Smooth muscle cell (in vitro differentiated cells): ENCODE measurements around the gene SORCS2. TPM values are rescaled to one million over a fixed set of nuclear protein-coding genes. Genes with fewer than 3 reads are reported as not detected.

ENCODE experiments used
- DNase-seq: peaks from one replicate; lab custom pipeline; 2025; ENCODE audit not compliant: unreplicated experiment; lab: John Stamatoyannopoulos, UW
- H2AFZ ChIP-seq: fragments of 200-600 bp; sonication (generic); 2 replicates; pipeline ENCODE4 v1.6.0; 2016; ENCODE audit warnings: antibody characterized with exemption, low read depth, mild to moderate bottlenecking
- H3F3A ChIP-seq: fragments of 200-600 bp; sonication (generic); 2 replicates; pipeline ENCODE4 v1.6.0; 2017; ENCODE audit warnings: antibody characterized with exemption, low read depth
- H3K27ac ChIP-seq: fragments of 200-600 bp; sonication (generic); 2 replicates; pipeline ENCODE4 v1.5.1; 2016; ENCODE audit warnings: low read depth, mild to moderate bottlenecking
- H3K27me3 ChIP-seq: fragments of 200-600 bp; sonication (generic); 2 replicates; pipeline ENCODE4 v1.6.1; 2016; ENCODE audit warnings: low read depth, mild to moderate bottlenecking
- H3K36me3 ChIP-seq: fragments of 200-600 bp; sonication (generic); 2 replicates; pipeline ENCODE4 v1.5.1; 2016; ENCODE audit warnings: low read depth
- H3K4me1 ChIP-seq: fragments of 200-600 bp; sonication (generic); 2 replicates; pipeline ENCODE4 v1.5.1; 2016; ENCODE audit warnings: low read depth
- H3K4me2 ChIP-seq: fragments of 200-600 bp; sonication (generic); 2 replicates; pipeline ENCODE4 v1.6.0; 2016; ENCODE audit warnings: mild to moderate bottlenecking
- H3K4me3 ChIP-seq: fragments of 200-600 bp; sonication (generic); 2 replicates; pipeline ENCODE4 v1.5.1; 2016; ENCODE audit warnings: mild to moderate bottlenecking
- H3K79me2 ChIP-seq: fragments of 200-600 bp; sonication (generic); 2 replicates; pipeline ENCODE4 v1.6.0; 2016; ENCODE audit warnings: low read depth, mild to moderate bottlenecking
- H3K9ac ChIP-seq: fragments of 200-600 bp; sonication (generic); 2 replicates; pipeline ENCODE4 v1.6.0; 2016; ENCODE audit warnings: low read depth
- H3K9me3 ChIP-seq: fragments of 200-600 bp; sonication (generic); replicated peaks from 2 replicates; pipeline ENCODE4 v1.5.1; 2016; ENCODE audit warnings: low read depth
- H4K20me1 ChIP-seq: fragments of 200-600 bp; sonication (generic); 2 replicates; pipeline ENCODE4 v1.6.0; 2016; ENCODE audit warnings: low read depth
- WGBS: methylation state at CpG from one replicate; pipeline ENCODE4 v1.1.7; 2016; ENCODE audit warnings: low lambda C conversion rate; 5-methylcytosine and 5-hydroxymethylcytosine counted together
- polyA plus RNA-seq: library from polyadenylated mRNA; unstranded; fragments of >200 nt; fragmentation: Nextera tagmentation; extraction: Ambion mirVana; gene quantifications from 2 replicates; pipeline ENCODE4 v1.2.1, GENCODE V29; 2016
- total RNA-seq: library from RNA; depleted of rRNA; stranded (reverse); fragments of >200 nt; gene quantifications from 2 replicates; pipeline ENCODE4 v1.2.3, GENCODE V29; 2014
- TF ChIP-seq, protein P1 (sequence below): fragments of 200-600 bp; sonication (generic); IDR thresholded peaks from 2 replicates; pipeline ENCODE4 v1.5.1; 2017; ENCODE audit warnings: borderline replicate concordance, mild to moderate bottlenecking, antibody characterized with exemption; ENCODE audit not compliant: insufficient read depth, poor library complexity, severe bottlenecking

SORCS2 gene
- total and polyA plus RNA-seq, 2 experiments from 2014 or later = 5.2 to 9.3 TPM

DNA sequence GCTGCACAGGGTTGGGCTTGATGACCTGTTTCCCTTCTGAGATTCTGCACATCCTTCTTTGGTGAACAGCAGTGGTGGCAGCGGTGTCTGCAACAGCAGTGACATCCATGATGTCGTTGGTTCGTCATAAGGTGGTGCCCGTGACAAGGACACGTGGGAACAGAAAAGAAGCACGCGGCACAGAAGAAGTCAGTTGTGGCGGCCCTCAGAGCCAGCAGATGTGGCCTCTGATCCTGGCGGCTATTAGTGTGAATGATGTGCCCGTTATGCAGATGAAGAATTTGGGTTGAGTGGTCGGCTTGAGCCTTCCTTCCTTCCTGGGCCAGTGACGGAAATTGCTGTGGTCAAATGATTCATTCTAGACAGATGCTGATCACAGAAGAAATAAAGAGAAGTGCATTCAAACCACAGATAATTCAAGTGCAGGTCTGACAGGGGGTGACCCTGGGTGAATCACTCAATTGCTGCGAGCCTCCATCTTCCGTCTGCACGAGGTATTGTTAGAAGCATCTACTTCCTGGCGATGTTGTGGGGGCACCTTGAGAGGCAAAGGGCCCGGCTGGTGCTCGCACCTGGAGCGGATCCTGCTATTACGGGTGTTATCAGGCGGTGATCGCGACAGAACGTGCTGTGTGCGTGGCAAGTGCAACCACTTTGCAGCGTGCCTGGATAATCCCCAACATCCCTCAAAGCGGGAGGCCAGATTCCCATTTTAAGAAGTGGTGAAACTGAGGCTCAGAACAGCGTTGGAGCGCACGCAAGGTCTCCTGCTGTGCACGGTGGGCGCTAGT, 457.6 kb downstream of the SORCS2 start:
- H3K4me3 ChIP-seq = no peak overlapping the region
- WGBS = 66% methylated on average over 32 of the region's 32 CpGs
- no peak overlapping the region for H2AFZ ChIP-seq
- H3K9ac ChIP-seq = no peak overlapping the region
- no peaks in the 10 kb centered on the region for H3K79me2 ChIP-seq
- peaks cover 20% of the 10 kb centered on the region for H3K4me1 ChIP-seq
- no peaks in the 10 kb centered on the region for H3K9me3 ChIP-seq
- H3K4me2 ChIP-seq = no peak overlapping the region
- H4K20me1 ChIP-seq = no peaks in the 10 kb centered on the region
- H3K27me3 ChIP-seq = no peaks in the 10 kb centered on the region
- H3K27ac ChIP-seq = no peak overlapping the region
- DNase-seq = no peak
- H3F3A ChIP-seq = peaks cover 3% of the 10 kb centered on the region
- H3K36me3 ChIP-seq = no peaks in the 10 kb centered on the region
- TF ChIP-seq, protein P1, sequence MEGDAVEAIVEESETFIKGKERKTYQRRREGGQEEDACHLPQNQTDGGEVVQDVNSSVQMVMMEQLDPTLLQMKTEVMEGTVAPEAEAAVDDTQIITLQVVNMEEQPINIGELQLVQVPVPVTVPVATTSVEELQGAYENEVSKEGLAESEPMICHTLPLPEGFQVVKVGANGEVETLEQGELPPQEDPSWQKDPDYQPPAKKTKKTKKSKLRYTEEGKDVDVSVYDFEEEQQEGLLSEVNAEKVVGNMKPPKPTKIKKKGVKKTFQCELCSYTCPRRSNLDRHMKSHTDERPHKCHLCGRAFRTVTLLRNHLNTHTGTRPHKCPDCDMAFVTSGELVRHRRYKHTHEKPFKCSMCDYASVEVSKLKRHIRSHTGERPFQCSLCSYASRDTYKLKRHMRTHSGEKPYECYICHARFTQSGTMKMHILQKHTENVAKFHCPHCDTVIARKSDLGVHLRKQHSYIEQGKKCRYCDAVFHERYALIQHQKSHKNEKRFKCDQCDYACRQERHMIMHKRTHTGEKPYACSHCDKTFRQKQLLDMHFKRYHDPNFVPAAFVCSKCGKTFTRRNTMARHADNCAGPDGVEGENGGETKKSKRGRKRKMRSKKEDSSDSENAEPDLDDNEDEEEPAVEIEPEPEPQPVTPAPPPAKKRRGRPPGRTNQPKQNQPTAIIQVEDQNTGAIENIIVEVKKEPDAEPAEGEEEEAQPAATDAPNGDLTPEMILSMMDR = no peak

DNA sequence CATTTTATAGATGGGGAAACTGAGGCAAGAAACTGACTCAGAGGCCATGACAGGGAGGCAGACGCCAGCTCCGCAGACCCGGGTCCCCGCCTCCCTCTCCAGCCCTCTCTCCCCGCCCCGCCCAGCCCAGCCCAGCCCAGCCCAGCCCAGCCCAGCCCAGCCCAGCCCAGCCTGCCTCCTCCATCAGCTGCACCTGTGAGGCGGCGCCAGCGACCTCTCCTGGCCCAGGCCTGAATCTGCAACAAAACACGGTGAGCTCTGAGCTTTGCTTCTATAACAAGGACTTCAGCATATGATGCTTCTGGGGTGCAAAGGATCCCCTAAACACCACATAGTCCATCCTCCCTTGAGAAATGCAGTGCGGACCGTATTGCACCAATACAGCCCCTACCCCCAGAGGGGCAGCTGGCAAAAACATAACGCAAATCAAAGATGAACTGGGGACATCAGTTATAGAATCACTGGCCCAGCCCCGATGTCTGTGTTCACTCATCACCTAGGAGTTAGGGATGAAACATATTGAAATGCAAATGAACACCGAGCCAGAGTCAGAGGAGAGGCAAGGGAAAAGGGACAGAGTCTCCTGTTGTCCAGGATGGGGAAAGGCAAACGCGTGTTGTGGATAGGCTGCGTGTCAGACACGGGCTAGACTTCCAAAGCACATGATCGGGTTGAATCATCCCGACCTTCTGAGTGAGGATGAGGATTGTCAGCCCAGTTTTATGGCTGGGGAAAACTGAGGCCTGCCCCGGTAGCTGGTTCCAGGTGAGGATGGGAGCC, 458.5 kb downstream of the SORCS2 start:
- no peak overlapping the region for H3K4me3 ChIP-seq
- peak overlapping the region; percentile 40 for H3K4me2 ChIP-seq
- TF ChIP-seq, protein P1 = peak; percentile 10
- peak overlapping the region; percentile 53 for H3K27ac ChIP-seq
- H3K9ac ChIP-seq = peak overlapping the region; percentile 39
- no peaks in the 10 kb centered on the region for H3K9me3 ChIP-seq
- no peak overlapping the region for H2AFZ ChIP-seq
- 41% methylated on average over 16 of the region's 22 CpGs for WGBS
- H3F3A ChIP-seq = peaks cover 3% of the 10 kb centered on the region
- no peaks in the 10 kb centered on the region for H3K27me3 ChIP-seq
- H4K20me1 ChIP-seq = no peaks in the 10 kb centered on the region
- DNase-seq = no peak
- peaks cover 20% of the 10 kb centered on the region for H3K4me1 ChIP-seq
- no peaks in the 10 kb centered on the region for H3K79me2 ChIP-seq
- no peaks in the 10 kb centered on the region for H3K36me3 ChIP-seq

DNA sequence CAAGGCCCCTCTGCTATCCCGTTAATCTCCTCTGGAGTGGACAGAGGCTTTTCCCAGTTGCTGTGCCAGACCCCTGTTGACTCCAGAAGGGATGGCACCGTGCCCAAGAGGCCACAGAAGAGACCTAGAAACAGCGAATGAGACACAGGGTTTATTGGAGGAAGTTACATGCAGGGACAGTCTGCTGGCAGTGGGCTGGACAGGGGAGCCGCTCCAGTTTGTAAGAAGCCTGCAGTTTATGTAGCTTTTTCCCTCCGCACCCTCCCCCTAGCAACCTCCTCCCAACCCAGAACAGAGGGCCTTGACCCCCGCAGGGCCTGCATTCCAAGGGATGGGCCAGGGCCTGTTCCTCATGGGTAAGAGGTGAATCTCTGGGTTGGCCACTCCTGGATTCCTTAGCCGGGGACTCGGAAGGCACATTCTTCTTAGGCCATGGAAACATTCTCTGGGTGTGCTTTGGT, 459.2 kb downstream of the SORCS2 start:
- no peaks in the 10 kb centered on the region for H3K79me2 ChIP-seq
- no peaks in the 10 kb centered on the region for H3K36me3 ChIP-seq
- H3K9me3 ChIP-seq = no peaks in the 10 kb centered on the region
- TF ChIP-seq, protein P1 = no peak
- peaks cover 3% of the 10 kb centered on the region for H3F3A ChIP-seq
- no peaks in the 10 kb centered on the region for H4K20me1 ChIP-seq
- peak overlapping the region; percentile 53 for H3K27ac ChIP-seq
- no peak overlapping the region for H2AFZ ChIP-seq
- H3K27me3 ChIP-seq = no peaks in the 10 kb centered on the region
- peaks cover 20% of the 10 kb centered on the region for H3K4me1 ChIP-seq
- H3K4me3 ChIP-seq = no peak overlapping the region
- peak overlapping the region; percentile 49 for H3K4me2 ChIP-seq
- WGBS = 42% methylated on average over 8 of the region's 8 CpGs
- peak; percentile 30 for DNase-seq
- H3K9ac ChIP-seq = peak overlapping the region; percentile 7
